GM10248 (cell line): ENCODE results near the gene LCA5.
"Not testable (repeated sequence)": the region's sequence is repeated elsewhere in the genome, so short reads cannot be mapped to it uniquely, and the experiment has no call there.

Source experiments
- CTCF ChIA-PET: fragments of 300-600 bp; sonication (Branson Sonifier 250); formaldehyde crosslinking; extraction: SDS; loops from one replicate; lab custom pipeline; 2021; ENCODE audit warnings: antibody characterized with exemption; lab: Yijun Ruan, JAX
- POLR2A ChIA-PET: fragments of 350-650 bp; sonication (Branson Sonifier 250); formaldehyde crosslinking; extraction: SDS; loops from one replicate; lab custom pipeline; 2020; ENCODE audit warnings: antibody characterized with exemption; lab: Yijun Ruan, JAX
- DNase-seq: peaks from one replicate; pipeline ENCODE4 v3.0.0; 2012; ENCODE audit errors: extremely low spot score
- TF ChIP-seq, protein P1 (sequence below): IDR thresholded peaks from 2 replicates; pipeline ENCODE4 v1.5.1; 2012; ENCODE audit warnings: mild to moderate bottlenecking, low read depth; ENCODE audit errors: extremely low read depth, missing control alignments, control extremely low read depth

Gene LCA5

DNA sequence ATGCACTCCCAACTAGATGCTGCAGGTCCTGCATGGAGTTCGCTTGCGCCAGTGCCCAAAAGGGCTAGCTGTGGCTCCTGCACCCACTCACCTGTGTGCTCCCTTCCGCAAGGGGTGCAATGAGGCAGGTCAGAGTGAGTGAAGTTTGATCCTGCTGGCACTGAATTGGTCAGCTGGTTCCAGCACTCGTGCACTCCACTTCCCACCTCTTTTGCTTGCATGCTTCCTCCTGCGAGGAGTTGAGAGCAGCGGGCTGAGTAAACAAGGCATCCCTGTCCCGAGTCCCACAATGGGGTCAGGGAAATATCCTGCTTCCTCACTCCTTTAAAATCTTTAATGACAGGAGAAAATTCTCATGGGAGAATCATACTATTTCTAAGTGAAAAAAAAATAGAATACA, 86.2 kb downstream of the LCA5 start:
- CTCF ChIA-PET, result interaction anchor here (1.5 to 2.5 kb wide), 4 partner anchors 11 to 16 kb away, joined by 4 to 17 read pairs (median 5); no protein-coding TSS in a partner anchor
- TF ChIP-seq, protein P1, sequence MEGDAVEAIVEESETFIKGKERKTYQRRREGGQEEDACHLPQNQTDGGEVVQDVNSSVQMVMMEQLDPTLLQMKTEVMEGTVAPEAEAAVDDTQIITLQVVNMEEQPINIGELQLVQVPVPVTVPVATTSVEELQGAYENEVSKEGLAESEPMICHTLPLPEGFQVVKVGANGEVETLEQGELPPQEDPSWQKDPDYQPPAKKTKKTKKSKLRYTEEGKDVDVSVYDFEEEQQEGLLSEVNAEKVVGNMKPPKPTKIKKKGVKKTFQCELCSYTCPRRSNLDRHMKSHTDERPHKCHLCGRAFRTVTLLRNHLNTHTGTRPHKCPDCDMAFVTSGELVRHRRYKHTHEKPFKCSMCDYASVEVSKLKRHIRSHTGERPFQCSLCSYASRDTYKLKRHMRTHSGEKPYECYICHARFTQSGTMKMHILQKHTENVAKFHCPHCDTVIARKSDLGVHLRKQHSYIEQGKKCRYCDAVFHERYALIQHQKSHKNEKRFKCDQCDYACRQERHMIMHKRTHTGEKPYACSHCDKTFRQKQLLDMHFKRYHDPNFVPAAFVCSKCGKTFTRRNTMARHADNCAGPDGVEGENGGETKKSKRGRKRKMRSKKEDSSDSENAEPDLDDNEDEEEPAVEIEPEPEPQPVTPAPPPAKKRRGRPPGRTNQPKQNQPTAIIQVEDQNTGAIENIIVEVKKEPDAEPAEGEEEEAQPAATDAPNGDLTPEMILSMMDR, result no peak
- POLR2A ChIA-PET, result no interaction called here
- no peak for DNase-seq

DNA sequence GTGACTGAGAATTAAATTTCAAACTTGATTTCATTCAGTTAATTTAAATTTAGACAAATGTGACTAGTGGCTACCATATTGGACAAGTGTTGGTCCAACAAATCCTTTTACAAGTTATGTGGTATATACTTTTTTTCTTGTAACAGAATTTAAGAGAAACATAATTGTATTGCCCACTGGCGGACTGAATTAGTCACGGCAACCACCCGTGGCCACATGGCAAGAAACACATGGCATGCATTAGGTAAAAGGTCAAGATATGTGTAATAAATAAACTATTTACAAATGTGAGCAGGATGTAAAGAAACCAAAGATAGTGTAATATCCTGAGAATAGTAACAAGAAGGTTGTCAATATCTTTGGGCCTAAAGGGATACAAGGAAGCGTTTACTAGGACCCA, 91.2 kb downstream of the LCA5 start:
- TF ChIP-seq, protein P1, result no peak
- CTCF ChIA-PET, result no interaction called here
- POLR2A ChIA-PET, result no interaction called here
- no peak for DNase-seq

DNA sequence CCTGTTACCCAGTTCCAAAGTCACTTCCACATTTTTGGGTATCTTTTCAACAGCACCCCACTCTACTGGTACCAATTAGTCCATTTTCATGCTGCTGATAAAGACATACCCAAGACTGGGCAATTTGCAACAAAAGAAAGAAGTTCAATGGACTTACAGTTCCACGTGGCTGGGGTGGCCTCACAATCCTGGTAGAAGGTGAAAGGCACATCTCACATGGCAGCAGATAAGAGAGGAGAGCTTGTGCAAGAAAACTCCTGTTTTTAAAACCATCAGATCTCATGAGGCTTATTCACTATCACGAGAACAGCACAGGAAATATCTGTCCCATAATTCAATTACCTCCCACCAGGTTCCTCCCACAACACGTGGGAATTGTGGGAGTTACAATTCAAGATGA, 93.4 kb downstream of the LCA5 start:
- POLR2A ChIA-PET, DNase-seq, CTCF ChIA-PET: not testable (repeated sequence)

DNA sequence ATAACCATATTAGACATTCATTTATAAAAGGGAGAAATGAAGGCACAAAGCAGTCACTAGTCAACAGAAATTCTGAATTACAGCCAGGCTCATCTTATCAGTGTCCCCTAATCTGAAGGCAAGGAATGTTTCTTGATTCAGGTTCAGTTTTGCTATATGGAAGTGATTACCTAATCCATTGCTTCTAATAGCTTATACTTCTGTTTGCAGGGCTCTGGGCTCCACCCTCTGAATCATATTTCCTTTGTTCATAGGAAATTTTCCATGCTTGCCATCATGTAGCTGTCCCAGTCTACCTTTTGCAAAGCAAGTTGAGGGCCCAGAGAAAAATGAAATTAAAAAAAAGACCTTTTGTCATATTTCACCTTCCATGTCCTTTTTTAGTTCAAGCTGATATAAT, 96.0 kb downstream of the LCA5 start:
- POLR2A ChIA-PET, result no interaction called here
- CTCF ChIA-PET, result interaction anchor here (1.0 to 4.3 kb wide), 5 partner anchors 10 to 21 kb away, joined by 3 to 17 read pairs (median 5); no protein-coding TSS in a partner anchor
- no peak for DNase-seq
- TF ChIP-seq, protein P1, result no peak

DNA sequence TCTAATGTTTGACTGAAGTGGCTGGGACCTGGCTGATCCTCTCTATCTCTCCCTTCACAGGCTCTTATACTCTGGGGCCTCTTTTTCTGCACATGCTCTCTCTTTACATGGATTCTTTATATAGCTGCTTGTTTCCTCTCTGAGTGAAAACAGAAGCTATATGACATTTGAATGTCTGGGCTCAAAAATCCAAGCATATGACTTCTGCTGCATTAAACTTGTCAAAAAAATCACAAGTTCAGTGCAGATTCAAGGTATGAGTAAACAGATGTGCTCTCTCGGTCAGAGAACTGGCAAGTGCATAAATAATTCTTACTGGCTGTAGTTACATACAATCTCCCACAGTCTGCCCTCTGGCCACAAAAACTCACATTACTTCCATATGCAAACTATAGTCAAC, 96.6 kb downstream of the LCA5 start:
- ChIA-PET POLR2A (no interaction called here), CTCF (interaction anchor here (0.8 to 4.3 kb wide), 7 partner anchors 9 to 24 kb away, joined by 3 to 17 read pairs (median 4); no protein-coding TSS in a partner anchor)
- no peak for DNase-seq
- TF ChIP-seq, protein P1, result no peak

DNA sequence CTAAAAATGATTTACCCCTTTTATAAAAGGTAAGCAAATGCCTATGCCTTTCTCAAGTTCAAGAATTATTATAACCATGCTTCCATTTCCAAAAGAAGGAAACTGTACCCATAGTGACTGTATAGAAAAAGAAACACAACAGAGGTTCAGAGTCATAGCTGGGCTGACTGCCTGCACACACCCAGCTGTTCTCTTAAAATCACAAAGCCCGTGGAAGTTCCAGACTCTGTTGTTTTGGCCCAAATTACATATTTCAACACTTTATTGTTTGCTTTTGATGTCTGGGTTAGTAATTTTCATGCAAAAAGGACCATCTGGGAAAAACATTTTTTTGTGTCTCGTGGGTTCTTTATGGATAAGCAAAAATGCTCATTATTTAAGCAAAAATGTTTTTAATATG, 99.2 kb downstream of the LCA5 start:
- POLR2A ChIA-PET, result no interaction called here
- DNase-seq, result no peak
- CTCF ChIA-PET, result interaction anchor here (1.7 to 4.3 kb wide), 3 partner anchors 11 to 29 kb away, joined by 4 to 17 read pairs (median 9); no protein-coding TSS in a partner anchor
- TF ChIP-seq, protein P1, result no peak

DNA sequence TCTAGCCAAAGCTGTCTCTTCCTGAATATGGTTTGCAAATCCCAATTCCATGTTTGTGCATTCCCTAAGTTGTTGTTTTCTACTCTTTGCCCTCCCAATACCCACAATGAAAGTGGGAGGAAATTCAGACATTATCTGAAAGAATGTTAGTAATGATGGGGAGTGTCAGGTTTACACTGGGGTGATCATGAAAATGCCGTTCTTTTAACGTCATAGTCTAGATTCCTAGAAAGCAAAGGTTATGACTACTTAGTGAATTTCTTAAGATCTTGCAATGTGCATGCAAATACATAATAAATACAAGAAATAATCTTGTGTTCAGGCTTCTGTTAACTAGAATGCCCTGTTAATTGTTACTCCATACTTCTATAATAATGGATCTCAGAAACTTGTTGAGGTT, 101.0 kb downstream of the LCA5 start:
- TF ChIP-seq, protein P1, result no peak
- DNase-seq, result no peak
- ChIA-PET POLR2A (no interaction called here), CTCF (interaction anchor here (1.2 to 1.7 kb wide), 5 partner anchors 9 to 110 kb away, joined by 3 to 6 read pairs (median 5); no protein-coding TSS in a partner anchor)
